Endothelial cell of umbilical vein (primary cell): Measurements from ENCODE around the gene ADCY5. TPM values are rescaled to one million over a fixed set of nuclear protein-coding genes. Genes with fewer than 3 reads are reported as not detected.

Experiments used
- BruUV-seq: library from RNA; stranded (reverse); fragments of 400-500 nt; replicated peaks from 2 replicates; lab custom pipeline; 2021; lab: Mats Ljungman, UMichigan
- CTCF ChIA-PET: fragments of 300-600, 350-600 bp; sonication (Branson Sonifier 250); formaldehyde crosslinking; loops from one replicate; lab custom pipeline; 2021; ENCODE audit warnings: antibody characterized with exemption, inconsistent platforms; lab: Charles Lee
- POLR2A ChIA-PET: fragments of 300-600, 350-600 bp; sonication (Branson Sonifier 250); formaldehyde crosslinking; loops from one replicate; lab custom pipeline; 2021; ENCODE audit warnings: antibody characterized with exemption, inconsistent platforms; lab: Charles Lee
- DNase-seq: peaks from one replicate; pipeline ENCODE4 v3.0.0-alpha.2; 2011; ENCODE audit warnings: low read depth, low spot score
- FAIRE-seq: peaks from 2 replicates; lab custom pipeline; 2011; peaks lifted over from hg19 to GRCh38; lab: Jason Lieb, UNC
- H2AFZ ChIP-seq: 2 replicates; pipeline ENCODE4 v1.6.0; 2012; ENCODE audit warnings: low read depth, low read length, control low read depth, inconsistent platforms
- H3K27ac ChIP-seq: 2 replicates; pipeline ENCODE4 v1.5.1; 2011; ENCODE audit warnings: low read depth, mild to moderate bottlenecking, control low read depth, low read length, moderate library complexity; ENCODE audit not compliant: insufficient read depth
- H3K27me3 ChIP-seq, 2 experiments: 2 replicates each; pipeline versions ENCODE4 v1.6.0 to v1.6.1; 2011; ENCODE audit warnings: low read length in 2 of 2, mixed read lengths in 1 of 2; ENCODE audit not compliant: control insufficient read depth in 2 of 2, insufficient read depth in 2 of 2
- H3K36me3 ChIP-seq, 2 experiments: 2 replicates in 1 of 2; 3 replicates in 1 of 2; pipeline ENCODE4 v1.5.1; 2011; ENCODE audit warnings: low read length in 2 of 2, mild to moderate bottlenecking in 1 of 2, moderate library complexity in 1 of 2; ENCODE audit not compliant: control insufficient read depth in 2 of 2, insufficient read depth in 2 of 2; ENCODE audit errors: extremely low read depth in 1 of 2
- H3K4me1 ChIP-seq: 3 replicates; pipeline ENCODE4 v1.5.1; 2011; ENCODE audit warnings: mild to moderate bottlenecking, low read length; ENCODE audit not compliant: control insufficient read depth, insufficient read depth; ENCODE audit errors: extremely low read depth
- H3K4me2 ChIP-seq: 2 replicates; pipeline ENCODE4 v1.6.1; 2011; ENCODE audit warnings: low read length, control low read depth, mixed read lengths; ENCODE audit not compliant: insufficient read depth
- H3K4me3 ChIP-seq, 3 experiments: fragments of 200-600 bp in 1 of 3; sonication (generic), shearing (Covaris generic) in 1 of 3; replicated peaks in 1 of 3; 2 replicates each; pipeline ENCODE4 v1.5.1; 2011 to 2016; ENCODE audit warnings: control low read depth in 3 of 3, low read length in 3 of 3, mild to moderate bottlenecking in 2 of 3, inconsistent platforms in 1 of 3, low read depth in 1 of 3, moderate library complexity in 1 of 3; ENCODE audit not compliant: insufficient read depth in 1 of 3
- H3K79me2 ChIP-seq: 2 replicates; pipeline ENCODE4 v1.6.0; 2012; ENCODE audit warnings: low read length, inconsistent platforms; ENCODE audit not compliant: control insufficient read depth, insufficient read depth
- H3K9ac ChIP-seq: replicated peaks from 2 replicates; pipeline ENCODE3; 2011; ENCODE audit warnings: low read length, control low read depth; ENCODE audit not compliant: insufficient read depth; ENCODE audit errors: extremely low read depth
- H3K9me1 ChIP-seq: replicated peaks from 3 replicates; pipeline ENCODE4 v1.6.0; 2011; ENCODE audit warnings: mild to moderate bottlenecking, low read length; ENCODE audit not compliant: control insufficient read depth, insufficient read depth; ENCODE audit errors: extremely low read depth
- H3K9me3 ChIP-seq: replicated peaks from 2 replicates; pipeline ENCODE4 v1.5.1; 2012; ENCODE audit warnings: low read length, inconsistent platforms; ENCODE audit not compliant: control insufficient read depth, insufficient read depth
- H4K20me1 ChIP-seq: replicated peaks from 2 replicates; pipeline ENCODE3; 2011; ENCODE audit warnings: mild to moderate bottlenecking, low read length; ENCODE audit not compliant: control insufficient read depth, insufficient read depth; ENCODE audit errors: extremely low read depth
- CTCF ChIP-seq, 2 donors: IDR thresholded peaks; 1 replicate in 1 of 2; 2 replicates in 1 of 2; pipeline ENCODE4 v1.5.1; 2011; ENCODE audit warnings: low read length in 2 of 2, mild to moderate bottlenecking in 2 of 2, moderate library complexity in 2 of 2, control low read depth in 1 of 2, inconsistent platforms in 1 of 2, low read depth in 1 of 2; ENCODE audit not compliant: insufficient read depth in 1 of 2; ENCODE audit errors: extremely low read depth in 1 of 2
- EZH2 ChIP-seq: IDR thresholded peaks from 2 replicates; pipeline ENCODE4 v1.6.1; 2012; ENCODE audit warnings: borderline replicate concordance, low read depth, mild to moderate bottlenecking, moderate library complexity, low read length, inconsistent platforms; ENCODE audit not compliant: severe bottlenecking
- FOS ChIP-seq: IDR thresholded peaks from 2 replicates; pipeline ENCODE4 v1.6.1; 2011; ENCODE audit warnings: mild to moderate bottlenecking, low read length, moderate library complexity, borderline replicate concordance; ENCODE audit not compliant: insufficient read depth
- GATA2 ChIP-seq: IDR thresholded peaks from 2 replicates; pipeline ENCODE4 v1.7.0; 2011; ENCODE audit warnings: low read depth, mild to moderate bottlenecking, moderate library complexity, mixed read lengths, low read length; ENCODE audit not compliant: insufficient read length, insufficient read depth
- JUN ChIP-seq: IDR thresholded peaks from 2 replicates; pipeline ENCODE4 v1.6.1; 2011; ENCODE audit warnings: borderline replicate concordance, low read depth; ENCODE audit not compliant: insufficient read length, insufficient read depth
- MAX ChIP-seq: IDR thresholded peaks from 2 replicates; pipeline ENCODE4 v1.6.1; 2011; ENCODE audit not compliant: insufficient read depth, insufficient read length
- MYC ChIP-seq: IDR thresholded peaks from one replicate; pipeline ENCODE4 v1.6.1; 2011; ENCODE audit warnings: mild to moderate bottlenecking, low read depth, low read length
- POLR2A ChIP-seq: IDR thresholded peaks from 2 replicates; pipeline ENCODE4 v1.6.1; 2012; ENCODE audit warnings: low read depth, mild to moderate bottlenecking, control low read depth, low read length
- POLR2AphosphoS5 ChIP-seq: IDR thresholded peaks from 2 replicates; pipeline ENCODE4 v1.6.1; 2012; ENCODE audit warnings: low read depth, mild to moderate bottlenecking, control low read depth, low read length, moderate library complexity; ENCODE audit not compliant: insufficient read depth
- dilution Hi-C: fragments of 300-500 bp; cut with MboI; formaldehyde crosslinking; loops from one replicate; pipeline ENCODE4 v1.15.0; 2019; ENCODE audit warnings: low sequenced_read_pairs; ENCODE audit not compliant: extremely low pct_ligation_motif_present
- intact Hi-C: fragments of 100-400 bp; cut with micrococcal nuclease; formaldehyde crosslinking; loops from one replicate; pipeline ENCODE4 v1.10.0; 2022
- polyA plus RNA-seq, 4 experiments: library from polyadenylated mRNA; depleted of rRNA in 3 of 4; stranded (reverse) in 3 of 4; unstranded in 1 of 4; fragments of >200 nt; gene quantifications; 2 replicates each; pipeline versions ENCODE4 v1.2.1 to v1.2.3, GENCODE V29; 2011 to 2012; ENCODE audit warnings: missing spikeins in 1 of 4
- total RNA-seq: library from RNA; stranded (reverse); gene quantifications from 2 replicates; pipeline ENCODE4 v1.2.3, GENCODE V29; 2021

Gene ADCY5
- total and polyA plus RNA-seq, 2 donors (not counting 3 experiments of a cell fraction or from before 2014, with no cell fraction given) = 0.01 TPM; not detected in 1

GRCh38 chr3:123353227-123353849 lies 95.6 kb downstream of the ADCY5 start:
- DNase-seq = no peak
- Histone ChIP-seq H3K4me3 (no peak overlapping the region), H3K4me2 (no peak overlapping the region), H3K27me3 (no peaks in the 10 kb centered on the region), H3K79me2 (no peaks in the 10 kb centered on the region), H2AFZ (no peak overlapping the region), H3K4me1 (no peaks in the 10 kb centered on the region), H3K9me1 (no peaks in the 10 kb centered on the region), H3K36me3 (no peaks in the 10 kb centered on the region), H3K9ac (no peak overlapping the region), H4K20me1 (no peaks in the 10 kb centered on the region), H3K9me3 (no peaks in the 10 kb centered on the region), H3K27ac (no peak overlapping the region)
- BruUV-seq = no TSS peak
- TF ChIP-seq GATA2 = no peak
- TF ChIP-seq POLR2A = no peak
- TF ChIP-seq MAX = no peak
- no peak for TF ChIP-seq EZH2
- TF ChIP-seq CTCF (IDR thresholded peaks at IDR 0.05; ENCODE audit: extremely low read depth in 1 of 2, insufficient read depth in 1 of 2, low read depth in 1 of 2, low read length in 2 of 2) = no peak
- TF ChIP-seq FOS = no peak
- no peak for TF ChIP-seq POLR2AphosphoS5
- TF ChIP-seq MYC = no peak
- no peak for TF ChIP-seq JUN
- intact Hi-C loops (no loop called here), dilution Hi-C loops (no loop called here)
- no peak for FAIRE-seq
- ChIA-PET POLR2A (no interaction called here), CTCF (interaction anchor here (1.6 kb wide), 1 partner anchor 136 kb away, joined by 4 read pairs; no protein-coding TSS in a partner anchor)
